Esophagus squamous epithelium (tissue), 4 donors: ENCODE measurements around the gene OR5B3.

Experiments used
- CTCF ChIP-seq, 6 experiments: fragments of 450-650 bp in 4 of 6; fragments of 200-600 bp in 2 of 6; sonication (generic) in 2 of 6; IDR thresholded peaks; one replicate each; pipeline ENCODE4 v1.5.1; 2016 to 2019; ENCODE audit warnings: antibody characterized with exemption in 6 of 6, mild to moderate bottlenecking in 4 of 6, moderate library complexity in 4 of 6
- POLR2A ChIP-seq, 4 donors: fragments of 450-650 bp; IDR thresholded peaks; one replicate each; pipeline ENCODE4 v1.6.1; 2017; ENCODE audit warnings: antibody characterized with exemption in 4 of 4, mild to moderate bottlenecking in 4 of 4, moderate library complexity in 3 of 4

- no peak for TF ChIP-seq CTCF (IDR thresholded peaks at IDR 0.05)
- TF ChIP-seq POLR2A (IDR thresholded peaks at IDR 0.05), result no peak
Observed at GRCh38 chr11:58442136-58442535, 35.5 kb upstream of the OR5B3 start, which contains the start of gene OR5B12.
